GM12873 (cell line): ENCODE results near the gene SCNM1.

ENCODE experiments used
- TF ChIP-seq, protein P1 (sequence below): IDR thresholded peaks from 2 replicates; pipeline ENCODE4 v1.5.1; 2012; ENCODE audit warnings: low read depth, mild to moderate bottlenecking, moderate library complexity, low read length, control low read depth; ENCODE audit not compliant: insufficient read depth; ENCODE audit errors: missing control alignments

The SCNM1 gene

GRCh38 chr1:151133018-151133806, 32.7 kb upstream of the SCNM1 start:
- TF ChIP-seq, protein P1, sequence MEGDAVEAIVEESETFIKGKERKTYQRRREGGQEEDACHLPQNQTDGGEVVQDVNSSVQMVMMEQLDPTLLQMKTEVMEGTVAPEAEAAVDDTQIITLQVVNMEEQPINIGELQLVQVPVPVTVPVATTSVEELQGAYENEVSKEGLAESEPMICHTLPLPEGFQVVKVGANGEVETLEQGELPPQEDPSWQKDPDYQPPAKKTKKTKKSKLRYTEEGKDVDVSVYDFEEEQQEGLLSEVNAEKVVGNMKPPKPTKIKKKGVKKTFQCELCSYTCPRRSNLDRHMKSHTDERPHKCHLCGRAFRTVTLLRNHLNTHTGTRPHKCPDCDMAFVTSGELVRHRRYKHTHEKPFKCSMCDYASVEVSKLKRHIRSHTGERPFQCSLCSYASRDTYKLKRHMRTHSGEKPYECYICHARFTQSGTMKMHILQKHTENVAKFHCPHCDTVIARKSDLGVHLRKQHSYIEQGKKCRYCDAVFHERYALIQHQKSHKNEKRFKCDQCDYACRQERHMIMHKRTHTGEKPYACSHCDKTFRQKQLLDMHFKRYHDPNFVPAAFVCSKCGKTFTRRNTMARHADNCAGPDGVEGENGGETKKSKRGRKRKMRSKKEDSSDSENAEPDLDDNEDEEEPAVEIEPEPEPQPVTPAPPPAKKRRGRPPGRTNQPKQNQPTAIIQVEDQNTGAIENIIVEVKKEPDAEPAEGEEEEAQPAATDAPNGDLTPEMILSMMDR, result no peak

- TF ChIP-seq, protein P1, result no peak
Observed at GRCh38 chr1:151134396-151134795, 31.5 kb upstream of the SCNM1 start.

DNA sequence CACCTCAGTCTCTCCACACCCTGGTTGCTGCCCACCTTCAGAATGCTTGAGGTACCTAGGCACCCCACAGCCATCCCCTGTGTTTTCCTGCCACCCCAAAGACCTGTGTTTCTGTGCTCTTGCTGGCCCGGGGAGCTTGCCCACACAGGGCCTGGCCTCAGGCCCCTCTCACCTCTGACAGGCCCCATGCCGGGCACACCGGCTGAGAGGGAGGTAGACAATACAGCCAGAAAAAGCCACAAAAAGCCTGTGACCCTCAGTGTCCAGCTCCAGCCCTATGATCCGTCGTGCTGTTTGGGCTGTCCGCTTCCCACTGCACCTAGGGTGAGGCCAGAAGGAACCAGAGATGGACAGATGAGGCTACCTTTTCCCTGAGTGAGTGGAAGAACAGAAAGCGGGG, 31.0 kb upstream of the SCNM1 start:
- TF ChIP-seq, protein P1, result no peak

DNA sequence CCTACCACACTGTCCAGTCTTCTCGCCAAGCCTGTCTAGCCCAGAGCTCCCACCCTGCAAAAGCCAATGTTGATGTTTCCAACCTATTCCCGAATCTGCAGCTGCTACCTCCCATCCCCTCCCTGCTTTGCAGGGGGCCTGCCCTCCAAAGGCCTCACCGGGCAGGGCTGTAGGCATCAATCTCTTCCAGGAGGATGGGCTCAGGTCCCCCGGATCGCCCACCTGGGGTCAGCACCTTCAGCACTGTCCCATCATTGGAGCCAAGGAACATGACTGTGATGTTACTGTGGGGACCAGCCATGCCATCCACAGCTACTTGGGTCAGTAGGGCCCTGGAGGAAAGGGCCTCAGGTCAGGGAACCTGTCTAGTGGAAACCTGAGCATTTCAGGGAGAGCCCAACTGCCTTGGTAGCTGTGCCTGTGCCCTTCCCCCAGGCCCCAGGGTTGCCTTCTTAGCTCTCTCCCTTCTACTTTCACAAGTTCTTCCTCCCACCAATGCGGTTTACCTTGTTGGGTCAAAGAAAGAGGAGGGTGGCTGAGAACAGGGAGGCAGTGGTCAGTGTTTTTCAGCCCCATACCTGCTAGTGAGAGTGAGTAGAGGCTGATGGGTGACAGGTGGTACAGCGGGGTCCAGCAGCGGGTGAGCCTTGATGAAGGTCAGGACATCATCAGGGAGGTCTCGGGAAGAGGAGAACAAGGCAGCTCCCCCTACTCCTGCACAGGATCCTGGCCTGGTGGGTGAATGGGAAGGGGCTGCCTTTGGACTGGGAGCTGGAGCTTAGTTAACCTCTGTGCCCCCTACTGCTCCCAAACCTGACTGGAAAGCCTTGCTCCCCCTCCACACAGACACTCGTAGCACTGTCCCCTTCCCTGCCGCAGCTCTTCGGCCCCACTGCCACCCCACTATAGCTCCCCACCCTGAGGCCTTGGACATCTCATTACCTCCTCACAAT, 30.2 kb upstream of the SCNM1 start:
- TF ChIP-seq, protein P1, result peak; percentile 11

- TF ChIP-seq, protein P1, result no peak
Observed at GRCh38 chr1:151137789-151138188, 28.2 kb upstream of the SCNM1 start.

GRCh38 chr1:151142411-151143056, 23.4 kb upstream of the SCNM1 start:
- TF ChIP-seq, protein P1, result no peak

- TF ChIP-seq, protein P1, result no peak
Observed at GRCh38 chr1:151143057-151143435, 22.9 kb upstream of the SCNM1 start.
